Measurements from ENCODE around the gene SPSB4. TPM values are rescaled to one million over a fixed set of nuclear protein-coding genes. Genes with fewer than 3 reads are reported as not detected.
A peak's percentile ranks its signal among the peaks of the same experiment; 100 is the strongest.

Gene SPSB4
- total RNA-seq, 1 donor from 2014 or later = 4.9 TPM

GRCh38 chr3:141089339-141090152 is 38.4 kb downstream of the SPSB4 start:
- intact Hi-C loops (cut with DNase I) = loop anchor here (5.0 kb wide), 1 partner anchor 37 kb away; the partner anchor contains the start of gene SPSB4
- DNase-seq (ENCODE audit: low spot score) = no peak

- DNase-seq (ENCODE audit: low spot score) = no peak
- intact Hi-C loops (cut with DNase I) = loop anchor here (5.0 kb wide), 1 partner anchor 39 kb away; the partner anchor contains the start of gene SPSB4
Observed at GRCh38 chr3:141091426-141091825, 40.3 kb downstream of the SPSB4 start.

- DNase-seq (ENCODE audit: low spot score) = no peak
- intact Hi-C loops (cut with DNase I) = loop anchor here (5.0 kb wide), 1 partner anchor 40 kb away; the partner anchor contains the start of gene SPSB4
Observed at GRCh38 chr3:141092663-141093062, 41.5 kb downstream of the SPSB4 start.

- intact Hi-C loops (cut with DNase I) = loop anchor here (5.0 kb wide), 1 partner anchor 41 kb away; the partner anchor contains the start of gene SPSB4
- DNase-seq (ENCODE audit: low spot score) = no peak
Observed at GRCh38 chr3:141093397-141093796, 42.2 kb downstream of the SPSB4 start.

- intact Hi-C loops (cut with DNase I) = loop anchor here (5.0 kb wide), 1 partner anchor 42 kb away; the partner anchor contains the start of gene SPSB4
- peak; percentile 91 for DNase-seq (ENCODE audit: low spot score)
Observed at GRCh38 chr3:141093971-141094684, 43.0 kb downstream of the SPSB4 start.

- DNase-seq (ENCODE audit: low spot score) = peak; percentile 87
- intact Hi-C loops (cut with DNase I) = loop anchor here (5.0 kb wide), 1 partner anchor 43 kb away; the partner anchor contains the start of gene SPSB4
Observed at GRCh38 chr3:141094790-141095545, 43.8 kb downstream of the SPSB4 start.

GRCh38 chr3:141095546-141095937 is 44.4 kb downstream of the SPSB4 start:
- intact Hi-C loops (cut with DNase I) = no loop called here
- no peak for DNase-seq (ENCODE audit: low spot score)

- no peak for DNase-seq (ENCODE audit: low spot score)
- intact Hi-C loops (cut with DNase I) = no loop called here
Observed at GRCh38 chr3:141096164-141096563, 45.0 kb downstream of the SPSB4 start.

GRCh38 chr3:141096981-141097380 is 45.8 kb downstream of the SPSB4 start:
- intact Hi-C loops (cut with DNase I) = no loop called here

GRCh38 chr3:141100112-141100511 is 49.0 kb downstream of the SPSB4 start:
- intact Hi-C loops (cut with DNase I) = no loop called here
- DNase-seq (ENCODE audit: low spot score) = no peak

More at GRCh38 chr3:141096981-141097380, 45.8 kb downstream of the SPSB4 start:
- DNase-seq (ENCODE audit: low spot score) = no peak

- intact Hi-C loops (cut with DNase I) = no loop called here
- peak; percentile 59 for DNase-seq (ENCODE audit: low spot score)
Observed at GRCh38 chr3:141100531-141101320, 49.6 kb downstream of the SPSB4 start.

GRCh38 chr3:141102372-141102771 is 51.2 kb downstream of the SPSB4 start:
- DNase-seq (ENCODE audit: low spot score) = peak; percentile 27
- intact Hi-C loops (cut with DNase I) = no loop called here

- intact Hi-C loops (cut with DNase I) = no loop called here
Observed at GRCh38 chr3:141103067-141103466, 51.9 kb downstream of the SPSB4 start.

GRCh38 chr3:141103503-141103902 is 52.4 kb downstream of the SPSB4 start:
- intact Hi-C loops (cut with DNase I) = no loop called here
- peak; percentile 20 for DNase-seq (ENCODE audit: low spot score)

More at GRCh38 chr3:141103067-141103466, 51.9 kb downstream of the SPSB4 start:
- peak; percentile 10 for DNase-seq (ENCODE audit: low spot score)

- peak; percentile 75 for DNase-seq (ENCODE audit: low spot score)
- intact Hi-C loops (cut with DNase I) = loop anchor here (2.0 kb wide), 1 partner anchor 91 kb away; no protein-coding TSS in a partner anchor
Observed at GRCh38 chr3:141104151-141104821, 53.1 kb downstream of the SPSB4 start.

- intact Hi-C loops (cut with DNase I) = loop anchor here (2.0 to 5.0 kb wide), 3 partner anchors 57 to 93 kb away; no protein-coding TSS in a partner anchor
- DNase-seq (ENCODE audit: low spot score) = peak; percentile 55
Observed at GRCh38 chr3:141105828-141106628, 54.9 kb downstream of the SPSB4 start.

GRCh38 chr3:141106842-141107241 is 55.7 kb downstream of the SPSB4 start:
- intact Hi-C loops (cut with DNase I) = loop anchor here (2.0 to 5.0 kb wide), 2 partner anchors 58 to 85 kb away; no protein-coding TSS in a partner anchor
- peak; percentile 59 for DNase-seq (ENCODE audit: low spot score)

Measured in cardiac septum (tissue), 1 donor.